OCI-LY1 (cell line): ENCODE measurements around the gene PRR32.

ENCODE experiments used
- EZH2 ChIP-seq: fragments of 200-600 bp; sonication (generic), shearing (Covaris generic); IDR thresholded peaks from 2 replicates; pipeline ENCODE4 v1.8.0; 2017; ENCODE audit warnings: borderline replicate concordance, mixed run types, mild to moderate bottlenecking, antibody characterized with exemption, low read length, moderate library complexity, mixed read lengths
- TF ChIP-seq, protein P1 (sequence below): fragments of 200-600 bp; sonication (generic), shearing (Covaris generic); IDR thresholded peaks from 2 replicates; pipeline ENCODE4 v1.5.1; 2017; ENCODE audit warnings: mild to moderate bottlenecking, antibody characterized with exemption, low read length, moderate library complexity, mixed read lengths

DNA sequence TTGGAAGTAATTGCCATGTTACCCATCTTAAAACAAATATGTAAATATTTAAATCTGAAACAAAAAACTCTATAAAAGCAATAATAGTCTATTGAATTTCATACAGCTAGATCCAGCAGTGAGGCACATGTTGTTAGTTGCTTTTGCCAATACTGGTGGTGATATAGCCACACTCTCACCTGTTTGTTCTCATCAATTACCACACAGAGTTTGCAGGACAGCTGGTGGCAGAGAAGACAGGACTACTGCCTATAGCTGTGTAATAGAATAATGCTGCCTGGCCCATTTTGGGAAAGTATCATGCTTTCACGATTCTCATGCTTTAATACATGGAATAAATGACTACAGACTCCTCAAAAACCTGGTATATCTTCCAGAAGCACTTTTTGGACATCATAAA, 3.7 kb upstream of the PRR32 start:
- TF ChIP-seq, protein P1, sequence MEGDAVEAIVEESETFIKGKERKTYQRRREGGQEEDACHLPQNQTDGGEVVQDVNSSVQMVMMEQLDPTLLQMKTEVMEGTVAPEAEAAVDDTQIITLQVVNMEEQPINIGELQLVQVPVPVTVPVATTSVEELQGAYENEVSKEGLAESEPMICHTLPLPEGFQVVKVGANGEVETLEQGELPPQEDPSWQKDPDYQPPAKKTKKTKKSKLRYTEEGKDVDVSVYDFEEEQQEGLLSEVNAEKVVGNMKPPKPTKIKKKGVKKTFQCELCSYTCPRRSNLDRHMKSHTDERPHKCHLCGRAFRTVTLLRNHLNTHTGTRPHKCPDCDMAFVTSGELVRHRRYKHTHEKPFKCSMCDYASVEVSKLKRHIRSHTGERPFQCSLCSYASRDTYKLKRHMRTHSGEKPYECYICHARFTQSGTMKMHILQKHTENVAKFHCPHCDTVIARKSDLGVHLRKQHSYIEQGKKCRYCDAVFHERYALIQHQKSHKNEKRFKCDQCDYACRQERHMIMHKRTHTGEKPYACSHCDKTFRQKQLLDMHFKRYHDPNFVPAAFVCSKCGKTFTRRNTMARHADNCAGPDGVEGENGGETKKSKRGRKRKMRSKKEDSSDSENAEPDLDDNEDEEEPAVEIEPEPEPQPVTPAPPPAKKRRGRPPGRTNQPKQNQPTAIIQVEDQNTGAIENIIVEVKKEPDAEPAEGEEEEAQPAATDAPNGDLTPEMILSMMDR = no peak
- no peak for TF ChIP-seq EZH2
